Stomach (tissue), 9 donors: Measurements from ENCODE around the gene ADD3. TPM values are rescaled to one million over a fixed set of nuclear protein-coding genes. Genes with fewer than 3 reads are reported as not detected.

ENCODE experiments used
- DNase-seq, 2 donors: peaks; one replicate each; pipeline versions ENCODE4 v3.0.0 to v3.0.0-alpha.2; 2013 to 2019
- H3K27ac ChIP-seq, 5 donors: fragments of 200-600 bp in 4 of 5; sonication (generic) in 4 of 5; one replicate each; pipeline ENCODE4 v1.5.1; 2013 to 2019; ENCODE audit warnings: mild to moderate bottlenecking in 1 of 5, moderate library complexity in 1 of 5
- H3K27me3 ChIP-seq, 3 donors: fragments of 200-600 bp; sonication (generic); one replicate each; pipeline ENCODE4 v1.5.1; 2017 to 2019; ENCODE audit warnings: mixed run types in 1 of 3
- H3K36me3 ChIP-seq, 4 donors: fragments of 200-600 bp; sonication (generic); 1 replicate in 3 of 4; 2 replicates in 1 of 4; pipeline ENCODE4 v1.5.1; 2016 to 2019
- H3K4me1 ChIP-seq, 4 donors: fragments of 200-600 bp; sonication (generic); one replicate each; pipeline ENCODE4 v1.5.1; 2016 to 2019
- H3K4me3 ChIP-seq, 4 donors: fragments of 200-600 bp; sonication (generic) in 3 of 4; one replicate each; pipeline ENCODE4 v1.5.1; 2016 to 2019; ENCODE audit warnings: mild to moderate bottlenecking in 1 of 4
- H3K9me3 ChIP-seq, 4 donors: fragments of 200-600 bp; sonication (generic); one replicate each; pipeline ENCODE4 v1.5.1; 2016 to 2019
- EP300 ChIP-seq: sonication (generic); formaldehyde crosslinking; IDR thresholded peaks from one replicate; pipeline ENCODE4 v1.6.1; 2017; ENCODE audit warnings: antibody characterized with exemption
- POLR2A ChIP-seq, 4 donors: fragments of 450-650 bp; IDR thresholded peaks; one replicate each; pipeline ENCODE4 v1.6.1; 2016; ENCODE audit warnings: antibody characterized with exemption in 4 of 4, control low read depth in 2 of 4, mild to moderate bottlenecking in 1 of 4, moderate library complexity in 1 of 4
- POLR2AphosphoS5 ChIP-seq, 3 donors: sonication (generic); formaldehyde crosslinking; IDR thresholded peaks; one replicate each; pipeline ENCODE4 v1.6.1; 2016; ENCODE audit warnings: antibody characterized with exemption in 3 of 3
- WGBS, 5 donors: extraction: QIAGEN DNeasy Blood & Tissue Kit in 3 of 5; methylation state at CpG; one replicate each; pipeline versions ENCODE4 v1.1.5 to v1.1.7; 2013 to 2018; 5-methylcytosine and 5-hydroxymethylcytosine counted together
- intact Hi-C: fragments of 100-400 bp; cut with DNase I; formaldehyde crosslinking; loops from one replicate; pipeline ENCODE4 v1.15.1; 2023; ENCODE audit warnings: low total_unique reads
- polyA plus RNA-seq, 3 donors: library from polyadenylated mRNA; stranded (reverse); fragments of 200-250 nt; gene quantifications; one replicate each; pipeline ENCODE4 v1.2.3, GENCODE V29; 2013
- total RNA-seq, 5 donors: library from RNA; depleted of rRNA; stranded (reverse); fragments of >200 nt; gene quantifications; one replicate each; pipeline versions ENCODE4 v1.1.0 to v1.2.3, GENCODE V29; 2014 to 2016
- TF ChIP-seq, protein P1 (sequence below), 7 experiments: fragments of 450-650 bp in 4 of 7; fragments of 200-600 bp in 3 of 7; sonication (generic) in 3 of 7; IDR thresholded peaks; one replicate each; pipeline ENCODE4 v1.5.1; 2016 to 2019; ENCODE audit warnings: antibody characterized with exemption in 7 of 7, control low read depth in 2 of 7, mild to moderate bottlenecking in 1 of 7
- donor health status: healthy with polysubstance abuse.
- donor health status: Bipolar disorder and iron deficiency.
- donor health status: healthy.

ADD3 gene
- total and polyA plus RNA-seq, 8 donors = 22.9 to 600 (median 80.3) TPM

DNA sequence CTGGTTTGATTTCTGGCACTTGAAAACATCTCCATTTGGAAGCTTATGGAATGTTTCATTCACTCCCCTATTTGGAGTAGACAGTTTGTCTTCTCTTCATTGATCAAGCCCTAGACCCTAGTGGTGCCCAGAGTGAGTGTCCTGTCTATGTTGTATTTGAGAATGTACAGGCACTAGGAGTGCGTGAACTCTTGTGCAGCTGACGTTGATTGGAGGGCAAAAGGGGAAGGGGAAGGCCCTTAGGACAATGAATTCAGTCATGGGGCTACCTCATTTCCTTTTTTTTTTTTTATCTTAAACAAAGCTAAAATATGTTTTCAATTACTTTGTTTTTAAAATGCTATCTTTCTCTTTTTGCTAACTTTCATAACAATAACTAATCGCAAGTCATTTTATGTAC is 66.5 kb downstream of the ADD3 start:
- Histone ChIP-seq H3K9me3 (no peaks in the 10 kb centered on the region), H3K27ac (peak overlapping the region in 4 of 5 donors; percentile 13 to 88 (median 50)), H3K36me3 (no peaks in the 10 kb centered on the region), H3K4me3 (no peak overlapping the region), H3K27me3 (no peaks in the 10 kb centered on the region), H3K4me1 (peaks cover 39 to 89% (median 70%) of the 10 kb centered on the region in 4 donors)
- TF ChIP-seq POLR2A (IDR thresholded peaks at IDR 0.05) = no peak
- intact Hi-C loops = no loop called here
- DNase-seq = peak in 1 of 2 donors; percentile 59
- WGBS, 5 donors = 62 to 78% (median 71%) methylated on average over 3 of the region's 3 CpGs

DNA sequence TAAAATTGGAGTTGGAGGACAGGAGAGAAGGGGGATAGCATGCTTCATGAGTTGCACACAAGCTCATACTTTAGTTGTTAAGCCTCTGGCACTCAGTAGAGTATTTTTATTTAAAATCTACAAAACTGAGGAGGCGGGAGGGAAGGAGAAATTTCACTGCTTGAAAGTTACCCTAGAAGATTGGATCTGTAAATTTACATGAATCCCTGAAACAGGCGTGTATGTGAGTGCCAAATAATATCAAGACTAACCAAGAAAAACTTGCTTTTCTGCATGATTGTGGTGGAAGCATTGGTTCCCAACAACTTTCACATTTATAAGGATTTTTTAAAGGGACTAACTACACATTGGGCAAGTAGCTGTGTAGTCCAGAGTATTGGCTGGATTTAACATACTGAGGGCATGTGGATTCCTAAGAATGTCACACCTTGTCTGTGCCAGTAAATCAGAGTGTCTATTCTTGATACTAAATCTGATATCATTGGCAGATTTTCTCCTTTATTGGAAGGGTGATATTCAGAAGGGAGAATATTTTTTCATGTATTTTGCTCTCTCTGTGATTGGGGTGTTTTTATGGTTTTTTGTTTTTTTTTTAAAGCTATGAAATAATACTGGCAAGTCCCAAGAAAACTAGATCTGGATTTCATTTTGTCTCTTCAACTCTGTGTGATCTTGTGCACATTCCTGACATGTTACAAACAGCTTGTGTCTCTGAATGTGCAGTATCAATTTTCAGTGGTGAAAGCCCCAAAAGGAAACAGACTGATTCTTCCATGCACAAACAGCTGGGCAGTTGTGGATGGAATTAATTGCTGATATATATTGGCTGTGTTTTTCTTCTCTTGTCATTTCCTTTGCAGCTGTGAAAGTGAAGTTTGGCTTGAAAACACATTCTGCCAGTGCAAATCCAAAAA is 67.2 kb downstream of the ADD3 start:
- peak in 1 of 2 donors; percentile 75 for DNase-seq
- Histone ChIP-seq H3K4me3 (no peak overlapping the region), H3K27ac (peak overlapping the region in 4 of 5 donors; percentile 5 to 88 (median 64)), H3K4me1 (peaks cover 39 to 87% (median 68%) of the 10 kb centered on the region in 4 donors), H3K36me3 (no peaks in the 10 kb centered on the region), H3K27me3 (no peaks in the 10 kb centered on the region), H3K9me3 (no peaks in the 10 kb centered on the region)
- intact Hi-C loops = no loop called here
- TF ChIP-seq EP300 (no peak), POLR2A (IDR thresholded peaks at IDR 0.05) (no peak), POLR2AphosphoS5 (IDR thresholded peaks at IDR 0.05) (no peak)
- TF ChIP-seq, protein P1, sequence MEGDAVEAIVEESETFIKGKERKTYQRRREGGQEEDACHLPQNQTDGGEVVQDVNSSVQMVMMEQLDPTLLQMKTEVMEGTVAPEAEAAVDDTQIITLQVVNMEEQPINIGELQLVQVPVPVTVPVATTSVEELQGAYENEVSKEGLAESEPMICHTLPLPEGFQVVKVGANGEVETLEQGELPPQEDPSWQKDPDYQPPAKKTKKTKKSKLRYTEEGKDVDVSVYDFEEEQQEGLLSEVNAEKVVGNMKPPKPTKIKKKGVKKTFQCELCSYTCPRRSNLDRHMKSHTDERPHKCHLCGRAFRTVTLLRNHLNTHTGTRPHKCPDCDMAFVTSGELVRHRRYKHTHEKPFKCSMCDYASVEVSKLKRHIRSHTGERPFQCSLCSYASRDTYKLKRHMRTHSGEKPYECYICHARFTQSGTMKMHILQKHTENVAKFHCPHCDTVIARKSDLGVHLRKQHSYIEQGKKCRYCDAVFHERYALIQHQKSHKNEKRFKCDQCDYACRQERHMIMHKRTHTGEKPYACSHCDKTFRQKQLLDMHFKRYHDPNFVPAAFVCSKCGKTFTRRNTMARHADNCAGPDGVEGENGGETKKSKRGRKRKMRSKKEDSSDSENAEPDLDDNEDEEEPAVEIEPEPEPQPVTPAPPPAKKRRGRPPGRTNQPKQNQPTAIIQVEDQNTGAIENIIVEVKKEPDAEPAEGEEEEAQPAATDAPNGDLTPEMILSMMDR (IDR thresholded peaks at IDR 0.05) = no peak
- 52 to 70% (median 60%) methylated on average over 2 of the region's 2 CpGs for WGBS, 5 donors

DNA sequence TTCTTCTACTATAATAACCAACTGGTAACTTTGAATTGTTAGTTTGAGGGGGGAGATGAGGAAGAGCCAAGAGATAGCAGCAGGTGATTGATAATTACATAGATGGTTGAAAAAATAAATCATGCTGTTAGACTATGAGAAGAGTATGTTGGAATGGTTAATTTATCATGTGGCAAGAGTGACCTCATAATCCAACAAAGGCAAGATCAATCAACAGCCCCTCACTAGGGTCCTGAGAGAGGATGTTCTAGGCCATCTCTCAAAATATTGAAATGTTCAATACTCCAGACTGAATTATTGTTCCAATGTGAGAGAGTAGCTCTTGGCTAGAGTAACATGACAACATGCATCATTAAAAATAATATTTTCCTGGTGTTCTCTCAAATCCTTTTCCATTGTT is 67.9 kb downstream of the ADD3 start:
- H3K27me3 ChIP-seq = no peaks in the 10 kb centered on the region
- no peak for DNase-seq
- H3K4me1 ChIP-seq = peaks cover 39 to 87% (median 66%) of the 10 kb centered on the region in 4 donors
- no peaks in the 10 kb centered on the region for H3K36me3 ChIP-seq
- TF ChIP-seq POLR2AphosphoS5 (IDR thresholded peaks at IDR 0.05) (no peak), POLR2A (IDR thresholded peaks at IDR 0.05) (no peak), EP300 (no peak)
- no peaks in the 10 kb centered on the region for H3K9me3 ChIP-seq
- no peak overlapping the region for H3K4me3 ChIP-seq
- H3K27ac ChIP-seq = peak overlapping the region in 4 of 5 donors; percentile 47 to 88 (median 70)
- intact Hi-C loops = no loop called here

DNA sequence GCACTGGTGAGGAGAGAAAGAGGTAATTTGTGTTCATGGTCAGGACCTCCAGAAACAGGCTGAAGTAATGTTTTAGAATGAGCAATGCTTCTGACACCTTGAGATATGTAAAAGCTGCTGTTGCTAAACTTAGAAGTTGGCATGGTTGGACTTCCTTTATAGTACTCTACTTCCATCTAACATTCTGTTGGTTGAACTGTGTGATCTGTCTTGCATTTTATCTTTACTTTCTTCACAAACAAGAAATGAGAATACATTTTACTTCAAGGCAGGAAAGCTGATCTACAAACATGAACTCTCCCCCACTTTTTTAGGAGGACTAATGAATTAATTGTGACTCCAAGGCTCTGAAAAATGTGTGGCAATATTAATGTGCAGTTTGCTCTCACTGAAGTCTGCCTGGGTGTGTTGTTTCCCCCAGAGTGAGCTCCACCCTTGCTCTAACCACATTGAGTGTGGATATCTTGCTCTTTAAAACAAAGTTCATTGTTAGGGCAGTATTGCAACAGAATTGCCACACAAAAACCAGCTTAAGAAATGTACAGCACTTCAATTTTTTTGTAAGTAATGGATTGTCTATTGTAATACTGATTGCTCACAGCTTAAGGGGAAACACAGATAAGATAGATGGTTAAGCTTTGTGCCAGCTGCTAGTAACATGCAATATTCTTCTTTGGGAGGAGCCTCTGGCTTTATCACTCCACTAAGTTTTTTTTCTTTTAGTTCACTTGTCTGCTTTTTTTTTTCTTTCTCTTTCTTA is 69.0 kb downstream of the ADD3 start:
- H3K4me3 ChIP-seq = peak overlapping the region in 1 of 4 donors; percentile 4
- intact Hi-C loops = no loop called here
- H3K9me3 ChIP-seq = no peaks in the 10 kb centered on the region
- TF ChIP-seq POLR2AphosphoS5 (IDR thresholded peaks at IDR 0.05) = peak; percentile 48 to 74 (median 70)
- no peak for TF ChIP-seq EP300
- H3K27ac ChIP-seq = peak overlapping the region; percentile 36 to 88 (median 68)
- H3K4me1 ChIP-seq = peaks cover 44 to 91% (median 70%) of the 10 kb centered on the region in 4 donors
- H3K36me3 ChIP-seq = no peaks in the 10 kb centered on the region
- peak in 1 of 2 donors; percentile 90 for DNase-seq
- H3K27me3 ChIP-seq = no peaks in the 10 kb centered on the region

DNA sequence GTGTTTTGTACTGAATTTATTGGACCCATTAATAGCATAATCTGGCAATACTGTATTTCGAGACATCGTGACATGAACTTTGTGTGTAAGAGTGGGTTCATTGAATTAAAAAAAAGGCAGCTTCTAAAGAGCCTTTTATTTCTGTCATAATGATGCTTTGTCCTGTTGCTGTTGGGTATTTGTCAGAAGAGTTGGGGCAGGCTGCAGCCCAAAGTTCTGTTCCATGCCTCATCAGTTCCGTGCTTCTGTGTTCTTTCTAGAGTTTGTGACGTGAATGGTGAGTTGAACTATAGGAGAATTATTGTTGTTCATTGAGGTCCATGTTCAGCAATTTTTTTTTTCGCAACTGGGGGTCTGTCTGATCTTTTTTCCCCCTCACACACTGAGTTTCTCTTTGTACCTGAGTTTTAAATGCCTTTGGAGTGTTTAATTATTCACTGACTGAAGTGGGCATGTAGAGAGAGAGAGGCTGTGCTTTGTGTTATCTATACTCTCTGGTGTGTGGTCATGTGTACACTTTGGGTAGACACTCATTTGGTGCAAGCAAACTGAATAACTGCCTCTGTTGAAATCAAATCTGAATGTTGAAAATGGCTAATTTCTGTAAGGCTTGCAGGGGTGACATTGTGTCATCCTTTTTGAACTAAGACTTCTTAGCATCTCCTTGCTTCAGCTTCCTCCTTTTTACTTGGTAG is 69.8 kb downstream of the ADD3 start:
- no peak for TF ChIP-seq POLR2A (IDR thresholded peaks at IDR 0.05)
- no peak for TF ChIP-seq EP300
- TF ChIP-seq POLR2AphosphoS5 (IDR thresholded peaks at IDR 0.05) = no peak
- TF ChIP-seq, protein P1 (IDR thresholded peaks at IDR 0.05) = no peak
- intact Hi-C loops = no loop called here
- H3K27ac ChIP-seq = peak overlapping the region; percentile 61 to 88 (median 78)
- peak overlapping the region in 1 of 4 donors; percentile 4 for H3K4me3 ChIP-seq
- H3K4me1 ChIP-seq = peaks cover 46 to 93% (median 70%) of the 10 kb centered on the region in 4 donors
- 50 to 62% (median 53%) methylated on average over 5 of the region's 5 CpGs for WGBS, 5 donors
- no peaks in the 10 kb centered on the region for H3K9me3 ChIP-seq
- no peaks in the 10 kb centered on the region for H3K27me3 ChIP-seq
- DNase-seq = peak in 1 of 2 donors; percentile 61
- no peaks in the 10 kb centered on the region for H3K36me3 ChIP-seq
